Mesendoderm (in vitro differentiated cells): ENCODE measurements around the gene CBX5.

Experiments
- DNase-seq: peaks from one replicate; pipeline ENCODE4 v3.0.0; 2013
- H2AK5ac ChIP-seq: 2 replicates; pipeline ENCODE4 v1.6.1; 2013; ENCODE audit warnings: low read length, inconsistent platforms
- H2BK120ac ChIP-seq: 2 replicates; pipeline ENCODE4 v1.6.1; 2013; ENCODE audit warnings: low read depth, mild to moderate bottlenecking, low read length, moderate library complexity, mixed read lengths
- H2BK15ac ChIP-seq: replicated peaks from 2 replicates; pipeline ENCODE4 v1.6.1; 2013; ENCODE audit warnings: low read depth, mild to moderate bottlenecking, moderate library complexity
- H2BK5ac ChIP-seq: 2 replicates; pipeline ENCODE4 v1.6.1; 2013; ENCODE audit warnings: low read length, inconsistent platforms
- H3K18ac ChIP-seq: 2 replicates; pipeline ENCODE4 v1.6.1; 2013; ENCODE audit warnings: mild to moderate bottlenecking, low read length, mixed read lengths
- H3K23ac ChIP-seq: one replicate; pipeline ENCODE4 v1.6.1; 2013; ENCODE audit warnings: low read length
- H3K27ac ChIP-seq: 2 replicates; pipeline ENCODE4 v1.5.1; 2013; ENCODE audit warnings: low read depth, mild to moderate bottlenecking, inconsistent platforms, low read length, moderate library complexity
- H3K27me3 ChIP-seq: 2 replicates; pipeline ENCODE4 v1.6.1; 2013; ENCODE audit warnings: low read length, control low read depth, mild to moderate bottlenecking, inconsistent platforms; ENCODE audit not compliant: insufficient read depth, poor library complexity
- H3K36me3 ChIP-seq: 2 replicates; pipeline ENCODE4 v1.6.1; 2013; ENCODE audit warnings: low read length, inconsistent platforms; ENCODE audit not compliant: control insufficient read depth, insufficient read depth
- H3K4ac ChIP-seq: one replicate; pipeline ENCODE4 v1.6.1; 2013; ENCODE audit warnings: low read depth, mild to moderate bottlenecking, low read length, moderate library complexity
- H3K4me1 ChIP-seq: 2 replicates; pipeline ENCODE4 v1.6.1; 2013; ENCODE audit warnings: low read depth, low read length, inconsistent platforms; ENCODE audit not compliant: control insufficient read depth
- H3K4me2 ChIP-seq: 2 replicates; pipeline ENCODE4 v1.6.1; 2013; ENCODE audit warnings: low read length
- H3K4me3 ChIP-seq: 2 replicates; pipeline ENCODE4 v1.5.1; 2013; ENCODE audit warnings: mild to moderate bottlenecking, low read length
- H3K56ac ChIP-seq: one replicate; pipeline ENCODE4 v1.6.1; 2013; ENCODE audit warnings: low read length
- H3K79me1 ChIP-seq: 2 replicates; pipeline ENCODE4 v1.6.1; 2013; ENCODE audit warnings: low read length, inconsistent platforms
- H3K79me2 ChIP-seq: 2 replicates; pipeline ENCODE4 v1.6.1; 2013; ENCODE audit warnings: mild to moderate bottlenecking, low read length; ENCODE audit not compliant: control insufficient read depth, insufficient read depth
- H3K9ac ChIP-seq: 2 replicates; pipeline ENCODE4 v1.6.1; 2013; ENCODE audit warnings: low read length, inconsistent platforms
- H4K5ac ChIP-seq: one replicate; pipeline ENCODE4 v1.6.1; 2013; ENCODE audit warnings: low read length
- H4K8ac ChIP-seq: one replicate; pipeline ENCODE4 v1.6.1; 2013; ENCODE audit warnings: low read depth, mild to moderate bottlenecking, control low read depth, low read length, moderate library complexity
- WGBS: extraction: QIAGEN DNeasy Blood & Tissue Kit; methylation state at CpG from one replicate; pipeline ENCODE4 v1.1.7; 2013; ENCODE audit warnings: low lambda C conversion rate, missing lambda C conversion rate; ENCODE audit not compliant: insufficient coverage; ENCODE audit errors: extremely low coverage; 5-methylcytosine and 5-hydroxymethylcytosine counted together

CBX5 gene

GRCh38 chr12:54201001-54201794 is 78.7 kb downstream of the CBX5 start:
- H3K9ac ChIP-seq, result no peak overlapping the region
- H3K27ac ChIP-seq, result no peak overlapping the region
- H3K36me3 ChIP-seq, result no peaks in the 10 kb centered on the region
- no peak overlapping the region for H2BK5ac ChIP-seq
- H3K4me1 ChIP-seq, result no peaks in the 10 kb centered on the region
- no peaks in the 10 kb centered on the region for H3K79me1 ChIP-seq
- H4K8ac ChIP-seq, result no peak overlapping the region
- H2AK5ac ChIP-seq, result no peak overlapping the region
- H3K4ac ChIP-seq, result no peak overlapping the region
- H3K18ac ChIP-seq, result no peak overlapping the region
- H2BK120ac ChIP-seq, result no peak overlapping the region
- H3K79me2 ChIP-seq, result no peaks in the 10 kb centered on the region
- peaks cover 5% of the 10 kb centered on the region for H3K27me3 ChIP-seq
- no peak overlapping the region for H3K23ac ChIP-seq
- no CpG with 5 or more reads among the region's 8 CpGs for WGBS
- peak; percentile 83 for DNase-seq
- no peak overlapping the region for H4K5ac ChIP-seq
- H3K4me2 ChIP-seq, result no peak overlapping the region
- H3K56ac ChIP-seq, result no peak overlapping the region
- no peak overlapping the region for H3K4me3 ChIP-seq
- no peak overlapping the region for H2BK15ac ChIP-seq

GRCh38 chr12:54200412-54200811 is 79.5 kb downstream of the CBX5 start:
- Histone ChIP-seq H3K56ac (no peak overlapping the region), H3K9ac (no peak overlapping the region), H3K18ac (no peak overlapping the region), H3K23ac (no peak overlapping the region), H3K27ac (no peak overlapping the region), H2AK5ac (no peak overlapping the region), H3K27me3 (peaks cover 2% of the 10 kb centered on the region), H2BK120ac (no peak overlapping the region), H3K36me3 (no peaks in the 10 kb centered on the region), H3K4me1 (no peaks in the 10 kb centered on the region), H4K5ac (no peak overlapping the region), H2BK15ac (no peak overlapping the region), H3K4me2 (no peak overlapping the region), H4K8ac (no peak overlapping the region), H3K79me1 (no peaks in the 10 kb centered on the region), H3K4me3 (no peak overlapping the region), H2BK5ac (no peak overlapping the region), H3K79me2 (no peaks in the 10 kb centered on the region), H3K4ac (no peak overlapping the region)
- DNase-seq, result no peak
- WGBS, result no CpG with 5 or more reads among the region's 5 CpGs

- Histone ChIP-seq H4K5ac (no peak overlapping the region), H4K8ac (no peak overlapping the region), H2BK5ac (no peak overlapping the region), H3K9ac (no peak overlapping the region), H3K27me3 (peaks cover 2% of the 10 kb centered on the region), H3K79me2 (no peaks in the 10 kb centered on the region), H3K79me1 (no peaks in the 10 kb centered on the region), H2BK15ac (no peak overlapping the region), H3K4me1 (no peaks in the 10 kb centered on the region), H2BK120ac (no peak overlapping the region), H3K4me2 (no peak overlapping the region), H3K23ac (no peak overlapping the region), H3K56ac (no peak overlapping the region), H3K18ac (no peak overlapping the region), H3K4ac (no peak overlapping the region), H3K36me3 (no peaks in the 10 kb centered on the region), H3K4me3 (no peak overlapping the region), H3K27ac (no peak overlapping the region), H2AK5ac (no peak overlapping the region)
- WGBS, result no CpG with 5 or more reads among the region's 3 CpGs
- DNase-seq, result no peak
These were observed 80.0 kb downstream of the CBX5 start for GRCh38 chr12:54199917-54200316.

- Histone ChIP-seq H4K5ac (no peak overlapping the region), H3K4me3 (no peak overlapping the region), H3K56ac (no peak overlapping the region), H2AK5ac (no peak overlapping the region), H2BK120ac (no peak overlapping the region), H4K8ac (no peak overlapping the region), H3K36me3 (no peaks in the 10 kb centered on the region), H2BK15ac (no peak overlapping the region), H3K18ac (no peak overlapping the region), H3K79me1 (no peaks in the 10 kb centered on the region), H3K4me1 (no peaks in the 10 kb centered on the region), H3K27me3 (peaks cover 2% of the 10 kb centered on the region), H3K27ac (no peak overlapping the region), H3K23ac (no peak overlapping the region), H3K9ac (no peak overlapping the region), H3K79me2 (no peaks in the 10 kb centered on the region), H2BK5ac (no peak overlapping the region), H3K4ac (no peak overlapping the region), H3K4me2 (no peak overlapping the region)
- DNase-seq, result no peak
- no CpG with 5 or more reads among the region's 6 CpGs for WGBS
These were observed 80.9 kb downstream of the CBX5 start for GRCh38 chr12:54199034-54199433.

- H4K5ac ChIP-seq, result no peak overlapping the region
- H2BK15ac ChIP-seq, result no peak overlapping the region
- no peaks in the 10 kb centered on the region for H3K79me2 ChIP-seq
- H3K23ac ChIP-seq, result no peak overlapping the region
- peaks cover 2% of the 10 kb centered on the region for H3K27me3 ChIP-seq
- H3K4me1 ChIP-seq, result no peaks in the 10 kb centered on the region
- no peak overlapping the region for H2BK5ac ChIP-seq
- H3K27ac ChIP-seq, result no peak overlapping the region
- no peak overlapping the region for H3K18ac ChIP-seq
- H4K8ac ChIP-seq, result no peak overlapping the region
- no peaks in the 10 kb centered on the region for H3K36me3 ChIP-seq
- H2AK5ac ChIP-seq, result no peak overlapping the region
- no peak overlapping the region for H3K9ac ChIP-seq
- no peak overlapping the region for H3K4ac ChIP-seq
- H3K56ac ChIP-seq, result peak overlapping the region; percentile 25
- H3K79me1 ChIP-seq, result no peaks in the 10 kb centered on the region
- no CpG with 5 or more reads among the region's 8 CpGs for WGBS
- no peak for DNase-seq
- no peak overlapping the region for H3K4me2 ChIP-seq
- no peak overlapping the region for H2BK120ac ChIP-seq
- H3K4me3 ChIP-seq, result no peak overlapping the region
These were observed 82.5 kb downstream of the CBX5 start for GRCh38 chr12:54197431-54197909.

GRCh38 chr12:54197010-54197409 is 82.9 kb downstream of the CBX5 start:
- no peak overlapping the region for H3K27ac ChIP-seq
- H3K9ac ChIP-seq, result no peak overlapping the region
- H4K8ac ChIP-seq, result no peak overlapping the region
- peak overlapping the region; percentile 25 for H3K56ac ChIP-seq
- no peak overlapping the region for H2BK15ac ChIP-seq
- H2BK120ac ChIP-seq, result no peak overlapping the region
- no peak for DNase-seq
- peaks cover 2% of the 10 kb centered on the region for H3K27me3 ChIP-seq
- no CpG with 5 or more reads among the region's 5 CpGs for WGBS
- H3K36me3 ChIP-seq, result no peaks in the 10 kb centered on the region
- H2BK5ac ChIP-seq, result no peak overlapping the region
- no peak overlapping the region for H3K4ac ChIP-seq
- H2AK5ac ChIP-seq, result no peak overlapping the region
- H3K18ac ChIP-seq, result no peak overlapping the region
- H3K79me2 ChIP-seq, result no peaks in the 10 kb centered on the region
- no peak overlapping the region for H3K4me3 ChIP-seq
- H3K23ac ChIP-seq, result no peak overlapping the region
- no peak overlapping the region for H3K4me2 ChIP-seq
- H4K5ac ChIP-seq, result no peak overlapping the region
- H3K4me1 ChIP-seq, result no peaks in the 10 kb centered on the region
- no peaks in the 10 kb centered on the region for H3K79me1 ChIP-seq
